Liver (tissue), 9 donors: ENCODE measurements around the gene NFATC1. TPM values are rescaled to one million over a fixed set of nuclear protein-coding genes. Genes with fewer than 3 reads are reported as not detected.

Source experiments
- DNase-seq: peaks from one replicate; pipeline ENCODE4 v3.0.0-alpha.2; 2017; ENCODE audit warnings: low spot score
- H3K27ac ChIP-seq, 2 donors: one replicate each; pipeline ENCODE4 v1.7.0; 2013; ENCODE audit warnings: inconsistent platforms in 2 of 2, low read length in 2 of 2, control low read depth in 1 of 2, low read depth in 1 of 2, mild to moderate bottlenecking in 1 of 2
- H3K27me3 ChIP-seq, 4 donors: one replicate each; pipeline versions ENCODE4 v1.6.1 to v1.7.0; 2013; ENCODE audit warnings: low read length in 3 of 4, inconsistent platforms in 1 of 4, mild to moderate bottlenecking in 1 of 4, moderate library complexity in 1 of 4; ENCODE audit not compliant: control insufficient read depth in 4 of 4, insufficient read depth in 4 of 4
- H3K36me3 ChIP-seq, 4 donors: one replicate each; pipeline versions ENCODE4 v1.6.1 to v1.7.0; 2013; ENCODE audit warnings: low read length in 3 of 4, mild to moderate bottlenecking in 3 of 4, low read depth in 1 of 4, moderate library complexity in 1 of 4; ENCODE audit not compliant: control insufficient read depth in 4 of 4, insufficient read depth in 3 of 4
- H3K4me1 ChIP-seq, 4 donors: one replicate each; pipeline versions ENCODE4 v1.6.1 to v1.7.0; 2013; ENCODE audit warnings: low read length in 3 of 4, mild to moderate bottlenecking in 3 of 4, moderate library complexity in 1 of 4; ENCODE audit not compliant: control insufficient read depth in 4 of 4, insufficient read depth in 4 of 4
- H3K4me3 ChIP-seq, 3 donors: one replicate each; pipeline versions ENCODE4 v1.6.1 to v1.7.0; 2013; ENCODE audit warnings: low read length in 3 of 3, control low read depth in 1 of 3, low read depth in 1 of 3, mild to moderate bottlenecking in 1 of 3
- H3K9ac ChIP-seq, 2 donors: one replicate each; pipeline ENCODE4 v1.7.0; 2013; ENCODE audit warnings: low read length in 2 of 2, mild to moderate bottlenecking in 2 of 2, moderate library complexity in 2 of 2, control low read depth in 1 of 2, low read depth in 1 of 2
- H3K9me3 ChIP-seq, 4 donors: one replicate each; pipeline versions ENCODE4 v1.6.1 to v1.7.0; 2013; ENCODE audit warnings: low read length in 3 of 4; ENCODE audit not compliant: control insufficient read depth in 4 of 4
- ATF3 ChIP-seq: IDR thresholded peaks from 2 replicates; pipeline ENCODE4 v1.6.1; 2016; ENCODE audit warnings: antibody characterized with exemption
- FOXA1 ChIP-seq: IDR thresholded peaks from 2 replicates; pipeline ENCODE4 v1.6.1; 2016; ENCODE audit warnings: antibody characterized with exemption
- HNF4A ChIP-seq, 2 donors: conservative IDR thresholded peaks; 2 replicates each; pipeline ENCODE4 v1.6.1; 2016; ENCODE audit warnings: antibody characterized with exemption in 2 of 2, mild to moderate bottlenecking in 2 of 2
- JUND ChIP-seq, 2 donors: IDR thresholded peaks; 2 replicates each; pipeline ENCODE4 v1.6.1; 2016; ENCODE audit warnings: antibody characterized with exemption in 2 of 2
- MAX ChIP-seq: IDR thresholded peaks from 2 replicates; pipeline ENCODE4 v1.6.1; 2016; ENCODE audit warnings: antibody characterized with exemption
- NR2F2 ChIP-seq: IDR thresholded peaks from 2 replicates; pipeline ENCODE4 v1.6.1; 2016; ENCODE audit warnings: antibody characterized with exemption
- RAD21 ChIP-seq, 2 donors: IDR thresholded peaks; 2 replicates each; pipeline ENCODE4 v1.6.1; 2016; ENCODE audit warnings: antibody characterized with exemption in 2 of 2, mild to moderate bottlenecking in 2 of 2
- SP1 ChIP-seq: IDR thresholded peaks from 2 replicates; pipeline ENCODE4 v1.6.1; 2018; ENCODE audit warnings: antibody characterized with exemption, mild to moderate bottlenecking
- ZBTB33 ChIP-seq: IDR thresholded peaks from 2 replicates; pipeline ENCODE4 v1.6.1; 2016; ENCODE audit warnings: antibody characterized with exemption
- WGBS: extraction: QIAGEN DNeasy Blood & Tissue Kit; methylation state at CpG from one replicate; pipeline ENCODE4 v1.1.7; 2013; 5-methylcytosine and 5-hydroxymethylcytosine counted together
- polyA plus RNA-seq, 2 donors: library from polyadenylated mRNA; stranded (reverse) in 1 of 2; unstranded in 1 of 2; fragments of 200-250 nt in 1 of 2; fragments of >200 nt in 1 of 2; fragmentation: Nextera tagmentation in 1 of 2; extraction: Ambion mirVana in 1 of 2; gene quantifications; one replicate each; pipeline versions ENCODE4 v1.2.1 to v1.2.3, GENCODE V29; 2013 to 2015
- total RNA-seq, 2 donors: library from RNA; depleted of rRNA; stranded (reverse); fragments of >200 nt; gene quantifications; one replicate each; pipeline ENCODE4 v1.2.3, GENCODE V29; 2014
- TF ChIP-seq, protein P1 (sequence below): fragments of 150-350 bp; IDR thresholded peaks from 2 replicates; pipeline ENCODE4 v1.5.1; 2017; ENCODE audit warnings: improper control_type of control experiment, low read depth, low read length; ENCODE audit not compliant: missing input control
- donor health status: healthy.
- donor health status: healthy.
- donor health status: healthy.
- donor health status: healthy.
- donor health status: healthy.

The NFATC1 gene
- total and polyA plus RNA-seq, 4 donors = 0.57 to 2.2 (median 1.3) TPM

- H3K27ac ChIP-seq = no peak overlapping the region
Measured at GRCh38 chr18:79495591-79496071, 99.9 kb downstream of the NFATC1 start.

GRCh38 chr18:79496237-79496977, 100.7 kb downstream of the NFATC1 start:
- Histone ChIP-seq H3K4me3 (no peak overlapping the region), H3K36me3 (peaks cover 0 to 2% (median 0%) of the 10 kb centered on the region in 4 donors), H3K9me3 (peaks cover 0 to 9% (median 5%) of the 10 kb centered on the region in 4 donors), H3K4me1 (no peaks in the 10 kb centered on the region), H3K27me3 (no peaks in the 10 kb centered on the region), H3K9ac (no peak overlapping the region), H3K27ac (peak overlapping the region in 1 of 2 donors; percentile 50)
- whole genome bisulfite sequencing = 90% methylated on average over 32 of the region's 32 CpGs
- TF ChIP-seq JUND (IDR thresholded peaks at IDR 0.05) (no peak), ZBTB33 (no peak), ATF3 (no peak)
- no peak for DNase-seq

More at GRCh38 chr18:79495591-79496071, 99.9 kb downstream of the NFATC1 start:
- H3K4me3 ChIP-seq = no peak overlapping the region
- TF ChIP-seq MAX (no peak), HNF4A (conservative IDR thresholded peaks at IDR 0.05) (no peak), JUND (IDR thresholded peaks at IDR 0.05) (no peak), RAD21 (IDR thresholded peaks at IDR 0.05) (no peak), SP1 (no peak), FOXA1 (no peak)
- H3K36me3 ChIP-seq = peaks cover 0 to 2% (median 0%) of the 10 kb centered on the region in 4 donors
- 96% methylated on average over 37 of the region's 37 CpGs for WGBS
- H3K4me1 ChIP-seq = no peaks in the 10 kb centered on the region
- DNase-seq = no peak
- no peak overlapping the region for H3K9ac ChIP-seq
- H3K27me3 ChIP-seq = no peaks in the 10 kb centered on the region
- H3K9me3 ChIP-seq = peaks cover 0 to 9% (median 5%) of the 10 kb centered on the region in 4 donors

- H3K27me3 ChIP-seq = no peaks in the 10 kb centered on the region
- H3K9me3 ChIP-seq = peaks cover 0 to 9% (median 5%) of the 10 kb centered on the region in 4 donors
- WGBS = 80% methylated on average over 22 of the region's 22 CpGs
- TF ChIP-seq, protein P1, sequence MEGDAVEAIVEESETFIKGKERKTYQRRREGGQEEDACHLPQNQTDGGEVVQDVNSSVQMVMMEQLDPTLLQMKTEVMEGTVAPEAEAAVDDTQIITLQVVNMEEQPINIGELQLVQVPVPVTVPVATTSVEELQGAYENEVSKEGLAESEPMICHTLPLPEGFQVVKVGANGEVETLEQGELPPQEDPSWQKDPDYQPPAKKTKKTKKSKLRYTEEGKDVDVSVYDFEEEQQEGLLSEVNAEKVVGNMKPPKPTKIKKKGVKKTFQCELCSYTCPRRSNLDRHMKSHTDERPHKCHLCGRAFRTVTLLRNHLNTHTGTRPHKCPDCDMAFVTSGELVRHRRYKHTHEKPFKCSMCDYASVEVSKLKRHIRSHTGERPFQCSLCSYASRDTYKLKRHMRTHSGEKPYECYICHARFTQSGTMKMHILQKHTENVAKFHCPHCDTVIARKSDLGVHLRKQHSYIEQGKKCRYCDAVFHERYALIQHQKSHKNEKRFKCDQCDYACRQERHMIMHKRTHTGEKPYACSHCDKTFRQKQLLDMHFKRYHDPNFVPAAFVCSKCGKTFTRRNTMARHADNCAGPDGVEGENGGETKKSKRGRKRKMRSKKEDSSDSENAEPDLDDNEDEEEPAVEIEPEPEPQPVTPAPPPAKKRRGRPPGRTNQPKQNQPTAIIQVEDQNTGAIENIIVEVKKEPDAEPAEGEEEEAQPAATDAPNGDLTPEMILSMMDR = no peak
- peak; percentile 24 for TF ChIP-seq NR2F2
- no peak overlapping the region for H3K4me3 ChIP-seq
- no peak overlapping the region for H3K9ac ChIP-seq
- no peak for DNase-seq
- no peaks in the 10 kb centered on the region for H3K4me1 ChIP-seq
- H3K36me3 ChIP-seq = peaks cover 0 to 2% (median 0%) of the 10 kb centered on the region in 4 donors
- peak overlapping the region in 1 of 2 donors; percentile 50 for H3K27ac ChIP-seq
Measured at GRCh38 chr18:79496978-79497637, 101.4 kb downstream of the NFATC1 start.
